Gastroesophageal sphincter (tissue), 4 donors: ENCODE measurements around the gene SEMA4G. TPM values are rescaled to one million over a fixed set of nuclear protein-coding genes. Genes with fewer than 3 reads are reported as not detected.

Experiments
- ATAC-seq: fragments of 150-250 bp; one replicate; pipeline ENCODE4 v1.9.1; 2016; ENCODE audit warnings: mild to moderate bottlenecking, moderate library complexity
- H3K27ac ChIP-seq, 4 donors: fragments of 200-600 bp; sonication (generic) in 3 of 4; 1 replicate in 3 of 4; 2 replicates in 1 of 4; pipeline ENCODE4 v1.5.1; 2016 to 2019
- H3K27me3 ChIP-seq: fragments of 200-600 bp; sonication (generic); one replicate; pipeline ENCODE4 v1.5.1; 2019
- H3K36me3 ChIP-seq, 2 donors: fragments of 200-600 bp; sonication (generic); one replicate each; pipeline ENCODE4 v1.5.1; 2019; ENCODE audit warnings: control low read depth in 1 of 2
- H3K4me1 ChIP-seq, 3 donors: fragments of 200-600 bp; sonication (generic); 1 replicate in 2 of 3; 2 replicates in 1 of 3; pipeline ENCODE4 v1.5.1; 2016 to 2019; ENCODE audit warnings: control low read depth in 2 of 3
- H3K4me3 ChIP-seq, 2 donors: fragments of 200-600 bp; sonication (generic); one replicate each; pipeline ENCODE4 v1.5.1; 2019; ENCODE audit warnings: mild to moderate bottlenecking in 1 of 2, moderate library complexity in 1 of 2
- H3K9me3 ChIP-seq, 3 donors: fragments of 200-600 bp; sonication (generic); one replicate each; pipeline ENCODE4 v1.5.1; 2017 to 2019; ENCODE audit warnings: control low read depth in 2 of 3
- CTCF ChIP-seq, 4 experiments: fragments of 200-600 bp in 2 of 4; fragments of 450-650 bp in 2 of 4; sonication (generic) in 1 of 4; IDR thresholded peaks; one replicate each; pipeline ENCODE4 v1.5.1; 2017 to 2019; ENCODE audit warnings: antibody characterized with exemption in 4 of 4, mild to moderate bottlenecking in 2 of 4, moderate library complexity in 2 of 4
- EP300 ChIP-seq: sonication (generic); formaldehyde crosslinking; IDR thresholded peaks from one replicate; pipeline ENCODE4 v1.6.1; 2017; ENCODE audit warnings: antibody characterized with exemption, mild to moderate bottlenecking
- POLR2A ChIP-seq, 2 donors: fragments of 450-650 bp; IDR thresholded peaks; one replicate each; pipeline ENCODE4 v1.6.1; 2017; ENCODE audit warnings: antibody characterized with exemption in 2 of 2, mild to moderate bottlenecking in 2 of 2, moderate library complexity in 1 of 2
- POLR2AphosphoS5 ChIP-seq: sonication (generic); formaldehyde crosslinking; IDR thresholded peaks from one replicate; pipeline ENCODE4 v1.6.1; 2017; ENCODE audit warnings: antibody characterized with exemption
- WGBS, 2 donors: methylation state at CpG; one replicate each; pipeline ENCODE4 v1.1.5; 2018; ENCODE audit warnings: low coverage in 1 of 2; 5-methylcytosine and 5-hydroxymethylcytosine counted together
- total RNA-seq, 4 donors: library from RNA; depleted of rRNA; stranded (reverse); fragments of >200 nt; gene quantifications; one replicate each; pipeline ENCODE4 v1.1.0, GENCODE V29; 2016

Gene SEMA4G
- 1 to 10 TPM; 1.9 to 2.7 (median 2.1) TPM for total RNA-seq

- H3K27ac ChIP-seq: peak within 1 kb of the TSS in 2 of 4 donors; percentile 4 to 54
- H3K4me3 ChIP-seq: peak within 1 kb of the TSS; percentile 32 to 62
- H3K27me3 ChIP-seq: no peaks in the 10 kb centered on the region
- WGBS, 2 donors: 20 to 33% methylated on average over 1 to 3 of the region's 70 CpGs
- ATAC-seq: peak; percentile 85
- no peaks in the 10 kb centered on the region for H3K9me3 ChIP-seq
- TF ChIP-seq POLR2A (IDR thresholded peaks at IDR 0.05): no peak
- TF ChIP-seq CTCF (IDR thresholded peaks at IDR 0.05): peak in 3 of 4 experiments; percentile 53 to 81 (median 69)
- H3K4me1 ChIP-seq: peaks cover 0 to 21% (median 11%) of the 10 kb centered on the region in 3 donors
- H3K36me3 ChIP-seq: peaks cover 0 to 23% of the 10 kb centered on the region in 2 donors
These were observed at the start of gene SEMA4G for GRCh38 chr10:100969187-100970075. SEMA4G (plus strand) TSS chr10:100969504; CDS start chr10:100972913, 3,409 bp downstream.

- no peak overlapping the region for H3K4me3 ChIP-seq
These were observed 45.7 kb upstream of the SEMA4G start for GRCh38 chr10:100923580-100923979.

GRCh38 chr10:100927266-100927665, 42.0 kb upstream of the SEMA4G start:
- no peaks in the 10 kb centered on the region for H3K27me3 ChIP-seq
- TF ChIP-seq EP300 (no peak), POLR2AphosphoS5 (no peak), CTCF (IDR thresholded peaks at IDR 0.05) (no peak), POLR2A (IDR thresholded peaks at IDR 0.05) (no peak)
- 70 to 80% methylated on average over 5 of the region's 5 CpGs for WGBS, 2 donors
- H3K4me1 ChIP-seq: no peaks in the 10 kb centered on the region
- no peak overlapping the region for H3K27ac ChIP-seq
- ATAC-seq: no peak
- no peak overlapping the region for H3K4me3 ChIP-seq
- peaks cover 21 to 95% of the 10 kb centered on the region in 2 donors for H3K36me3 ChIP-seq
- H3K9me3 ChIP-seq: no peaks in the 10 kb centered on the region

More at GRCh38 chr10:100923580-100923979, 45.7 kb upstream of the SEMA4G start:
- ATAC-seq: no peak
- H3K36me3 ChIP-seq: peaks cover 11 to 97% of the 10 kb centered on the region in 2 donors
- H3K4me1 ChIP-seq: no peaks in the 10 kb centered on the region
- no peak overlapping the region for H3K27ac ChIP-seq
- no peaks in the 10 kb centered on the region for H3K27me3 ChIP-seq
- no peak for TF ChIP-seq EP300
- no peak for TF ChIP-seq POLR2AphosphoS5
- no peak for TF ChIP-seq CTCF (IDR thresholded peaks at IDR 0.05)
- no peak for TF ChIP-seq POLR2A (IDR thresholded peaks at IDR 0.05)
- no peaks in the 10 kb centered on the region for H3K9me3 ChIP-seq

GRCh38 chr10:100928039-100928438, 41.3 kb upstream of the SEMA4G start:
- H3K27me3 ChIP-seq: no peaks in the 10 kb centered on the region
- peaks cover 21 to 95% of the 10 kb centered on the region in 2 donors for H3K36me3 ChIP-seq
- no peaks in the 10 kb centered on the region for H3K4me1 ChIP-seq
- no peak overlapping the region for H3K27ac ChIP-seq
- ATAC-seq: no peak
- WGBS, 2 donors: 50% methylated on average over 1 of the region's 1 CpG; no CpG with 5 or more reads in 1 of the 2 donors
- TF ChIP-seq EP300 (no peak), POLR2AphosphoS5 (no peak), CTCF (IDR thresholded peaks at IDR 0.05) (no peak), POLR2A (IDR thresholded peaks at IDR 0.05) (no peak)
- no peaks in the 10 kb centered on the region for H3K9me3 ChIP-seq
- H3K4me3 ChIP-seq: no peak overlapping the region

GRCh38 chr10:100930368-100930767, 38.9 kb upstream of the SEMA4G start:
- TF ChIP-seq EP300: no peak
- TF ChIP-seq POLR2A (IDR thresholded peaks at IDR 0.05): no peak
- no peak for TF ChIP-seq CTCF (IDR thresholded peaks at IDR 0.05)
- TF ChIP-seq POLR2AphosphoS5: no peak
- no peak for ATAC-seq
- Histone ChIP-seq H3K36me3 (peaks cover 12 to 95% of the 10 kb centered on the region in 2 donors), H3K9me3 (no peaks in the 10 kb centered on the region), H3K4me1 (no peaks in the 10 kb centered on the region), H3K4me3 (no peak overlapping the region), H3K27ac (no peak overlapping the region), H3K27me3 (no peaks in the 10 kb centered on the region)
